A204.1 (cell line): ENCODE results near the gene TSPAN18.

Experiments
- FAIRE-seq: peaks from 2 replicates; lab custom pipeline; 2012; peaks lifted over from hg19 to GRCh38; lab: Jason Lieb, UNC

The TSPAN18 gene

DNA sequence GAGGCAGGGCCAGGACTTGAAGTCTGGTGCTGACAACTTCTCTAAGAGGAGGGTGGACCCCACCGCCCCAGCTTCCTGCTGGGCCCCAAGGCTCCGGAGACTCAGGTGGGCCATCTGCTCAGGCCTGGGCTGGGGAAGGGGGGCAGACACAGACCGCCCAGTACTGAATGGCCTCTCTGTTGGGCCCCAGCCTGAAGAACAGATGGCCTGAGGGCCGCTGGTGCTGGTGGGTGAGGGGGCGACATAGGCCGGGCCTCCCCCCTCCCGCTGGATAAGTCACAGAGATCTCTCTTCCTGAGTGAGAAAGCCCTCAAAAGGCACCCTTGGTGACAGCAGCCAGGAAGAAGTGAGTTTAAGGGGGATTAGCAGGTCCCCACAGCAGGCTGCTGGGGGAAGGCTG lies 236.4 kb downstream of the TSPAN18 start:
- FAIRE-seq, result no peak

DNA sequence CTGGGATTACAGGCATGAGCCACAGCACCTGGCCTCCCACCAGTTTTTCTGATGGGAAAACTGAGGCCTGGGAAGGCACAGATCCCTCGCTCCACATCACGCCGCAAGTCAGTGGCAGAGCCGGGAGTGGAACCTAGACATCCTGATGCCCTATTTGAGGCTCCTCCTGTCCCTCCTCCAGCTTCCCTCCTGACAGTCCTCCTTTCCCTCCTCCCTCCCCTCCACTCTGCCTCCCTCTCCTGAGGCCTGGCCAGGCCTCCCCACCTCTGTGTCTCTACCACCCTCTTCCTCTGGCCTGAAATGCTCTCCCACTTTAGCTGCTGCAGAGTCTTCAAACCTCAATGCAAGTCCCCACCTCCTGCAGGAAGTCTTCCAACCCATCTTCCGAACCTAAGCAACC lies 237.2 kb downstream of the TSPAN18 start:
- FAIRE-seq, result no peak

DNA sequence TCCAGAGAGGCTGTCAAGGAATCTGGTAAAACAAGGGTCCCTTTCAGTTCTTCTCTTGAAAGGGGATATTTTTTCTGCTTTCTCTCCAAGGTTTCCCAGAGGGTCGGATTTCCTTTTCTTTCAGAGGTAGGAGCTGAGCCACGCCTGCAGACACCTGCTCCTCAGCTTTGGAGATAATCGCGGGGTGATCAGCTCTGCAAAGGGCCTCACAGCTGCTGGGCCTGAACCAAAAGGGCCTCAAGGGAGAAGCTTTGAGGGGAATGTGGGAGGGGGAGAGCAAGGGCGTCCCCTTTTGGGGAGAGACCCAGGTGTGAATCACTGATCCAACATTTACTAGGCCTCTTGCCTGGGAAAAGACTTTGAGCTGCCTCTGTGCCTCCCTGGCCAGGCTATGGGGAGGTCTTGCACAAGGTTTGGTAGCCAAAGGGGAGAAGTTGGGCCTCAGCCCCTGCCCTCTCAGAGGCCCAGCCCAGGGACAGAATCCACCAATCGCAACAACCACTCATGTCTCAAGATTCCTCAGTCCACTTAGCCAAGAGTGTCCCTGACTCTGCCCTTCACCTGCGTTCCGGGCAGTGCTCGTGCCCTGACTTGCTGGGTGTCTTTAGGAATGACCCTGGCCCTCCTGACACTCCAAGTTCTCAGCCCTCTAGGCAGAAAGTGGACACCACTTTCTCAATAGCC lies 237.9 kb downstream of the TSPAN18 start:
- no peak for FAIRE-seq

DNA sequence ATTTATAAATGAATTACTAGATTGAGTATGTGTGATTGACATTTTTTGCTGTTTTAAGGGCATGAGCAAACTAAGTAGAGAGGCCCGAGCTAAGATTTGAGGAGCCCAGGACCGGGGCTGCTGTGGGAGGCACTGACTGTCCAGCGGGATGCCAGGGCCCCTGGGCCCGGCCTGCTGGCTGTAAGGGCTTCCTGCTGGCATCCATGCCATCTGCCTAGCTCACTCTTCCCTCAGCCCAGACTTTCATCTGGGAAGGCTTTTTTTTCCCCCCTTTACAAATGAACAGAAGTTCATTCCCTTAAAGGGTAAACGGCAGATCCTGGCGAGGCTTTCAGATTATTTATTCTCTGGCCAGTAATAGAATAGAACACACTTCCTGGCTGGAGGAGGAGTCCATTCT lies 239.9 kb downstream of the TSPAN18 start:
- no peak for FAIRE-seq

DNA sequence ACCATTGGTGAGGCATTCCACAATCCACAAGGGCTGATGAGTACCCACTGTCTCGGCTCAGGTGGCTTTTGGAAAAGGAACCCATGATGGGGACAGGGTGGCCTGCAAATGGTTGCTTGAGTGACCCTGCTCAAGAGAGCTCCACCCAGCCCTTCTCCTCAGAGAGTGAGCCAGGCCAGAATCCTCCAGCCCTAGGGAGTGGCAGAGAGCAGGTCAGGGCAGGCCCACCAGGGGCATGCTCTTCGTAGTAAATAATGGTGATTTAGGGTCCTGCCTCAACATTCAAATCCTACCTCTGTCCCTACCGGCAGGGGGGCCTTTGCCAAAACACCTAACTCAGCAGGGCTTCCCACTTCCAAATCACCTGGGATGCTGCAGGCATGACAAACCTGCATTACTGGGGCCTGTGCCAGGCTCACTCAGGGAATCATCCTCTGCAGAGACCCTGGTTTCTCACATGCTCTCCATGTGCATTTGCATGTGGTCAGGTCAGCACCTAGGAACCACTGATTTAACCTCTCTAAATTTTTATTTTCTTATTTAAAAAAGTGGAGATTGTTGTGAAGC lies 241.3 kb downstream of the TSPAN18 start:
- no peak for FAIRE-seq

DNA sequence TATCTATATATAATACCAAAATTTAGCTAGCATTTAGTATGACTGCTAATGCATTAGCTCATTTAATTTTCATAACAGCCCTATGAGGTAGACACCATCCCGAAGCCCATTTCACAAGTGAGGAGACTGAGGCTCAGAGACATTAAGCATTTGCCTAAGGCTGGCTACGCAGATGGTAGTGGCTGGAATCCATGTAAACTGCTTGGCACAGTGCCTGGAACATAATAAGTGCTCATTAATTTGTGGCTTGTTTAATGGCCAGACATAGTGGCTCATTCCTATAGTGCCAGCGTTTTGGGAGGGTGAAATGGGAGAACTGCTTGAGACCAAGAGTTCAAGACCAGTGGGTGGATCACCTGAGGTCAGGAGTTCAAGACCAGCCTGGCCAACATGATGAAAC lies 241.7 kb downstream of the TSPAN18 start:
- FAIRE-seq, result no peak

DNA sequence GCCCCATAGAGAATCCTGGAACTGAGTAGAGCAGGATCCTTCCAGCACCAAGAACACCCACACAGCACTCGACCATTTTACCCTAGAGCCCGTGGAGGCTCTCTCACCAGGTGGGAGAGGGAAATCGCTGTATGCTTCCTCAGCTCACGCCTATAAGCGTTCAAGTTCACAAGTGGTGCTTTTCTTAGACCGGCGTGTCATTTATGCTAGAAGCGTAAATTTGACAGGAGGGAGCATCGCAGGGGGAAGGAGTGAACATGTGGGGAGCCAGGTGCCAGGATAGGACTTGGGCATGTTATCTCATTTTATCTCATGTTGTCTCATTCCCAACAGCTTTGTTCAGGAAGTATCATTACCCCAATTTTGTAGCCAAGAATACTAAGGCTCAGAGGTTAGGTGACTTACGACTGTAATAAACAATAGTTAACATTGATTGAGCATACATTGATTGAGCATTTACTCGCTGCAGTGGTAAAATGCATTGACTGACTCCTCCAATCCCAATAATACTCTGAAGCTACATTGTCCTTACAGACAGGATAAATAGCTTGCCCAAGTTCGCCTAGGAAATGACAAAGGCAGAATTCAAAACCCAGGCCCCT lies 243.0 kb downstream of the TSPAN18 start:
- FAIRE-seq, result no peak

DNA sequence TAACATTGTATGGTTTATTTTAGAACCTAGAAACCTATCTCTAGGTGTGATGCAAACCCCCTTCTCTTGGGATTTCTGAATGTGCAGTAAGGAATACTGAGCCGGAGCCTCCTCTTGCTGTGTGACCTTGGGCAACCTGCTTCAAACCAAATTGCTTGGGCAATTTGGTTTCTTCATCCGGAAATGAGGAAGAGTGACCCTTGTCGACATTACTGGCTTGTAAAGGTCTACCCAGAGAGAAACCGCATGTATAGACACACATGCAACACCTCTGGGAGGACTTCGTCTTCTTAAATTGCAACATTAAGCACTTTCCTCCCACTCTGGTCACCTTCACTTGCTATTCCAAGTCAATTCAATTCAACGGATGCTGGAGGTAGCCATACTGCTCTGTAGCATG lies 243.5 kb downstream of the TSPAN18 start:
- FAIRE-seq, result no peak

DNA sequence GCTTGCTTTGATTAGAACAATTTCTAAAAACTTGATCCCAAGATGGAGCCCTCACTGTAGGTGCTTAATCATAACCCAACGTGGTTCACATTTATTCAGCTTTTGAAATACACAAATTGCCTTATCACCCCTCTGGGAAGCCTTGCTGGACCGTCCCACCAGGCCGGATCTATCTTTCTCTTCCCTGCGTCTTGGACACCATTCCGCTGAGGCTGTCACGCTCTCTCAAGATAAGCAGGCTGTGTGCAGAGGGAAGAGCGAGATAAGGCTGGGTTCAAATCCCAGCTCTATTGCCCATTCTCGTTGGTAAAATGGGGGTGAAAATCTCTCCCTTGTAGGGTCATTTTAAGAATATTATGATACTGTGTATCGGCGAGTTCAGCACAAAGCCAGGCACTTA lies 244.4 kb downstream of the TSPAN18 start:
- FAIRE-seq, result no peak

DNA sequence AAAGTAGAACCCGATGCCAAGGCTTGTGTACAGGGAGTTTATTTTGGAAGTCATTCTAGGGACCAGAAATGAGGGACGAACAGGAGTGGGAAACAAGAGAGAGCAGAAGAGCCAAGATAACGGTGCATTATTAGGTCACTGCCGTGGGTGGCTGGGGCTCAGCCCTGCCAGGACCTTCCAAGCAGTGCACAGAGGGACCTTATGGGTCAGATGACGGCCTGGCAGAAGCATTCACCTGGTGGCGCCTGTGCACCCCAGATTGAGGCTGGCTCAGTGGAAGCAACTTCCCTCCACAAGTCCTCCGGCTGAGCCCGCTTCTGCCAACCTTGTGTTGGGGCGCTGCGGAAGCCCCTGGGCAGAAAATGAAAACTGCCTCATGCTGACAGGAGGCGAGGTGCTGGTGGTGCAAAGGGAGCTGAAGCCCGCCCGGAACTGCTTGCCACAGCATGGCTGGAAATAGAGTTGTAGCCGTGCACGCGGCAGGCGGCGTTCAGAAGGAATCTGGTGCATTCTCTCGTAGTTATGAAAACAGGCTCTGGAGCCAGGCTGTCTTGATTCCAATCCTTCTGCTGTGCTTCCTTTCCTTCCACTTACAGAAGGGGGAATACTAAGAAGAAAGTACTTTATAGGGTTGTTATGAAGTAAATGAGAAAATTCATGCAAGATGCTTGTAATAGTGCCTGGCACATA lies 246.1 kb downstream of the TSPAN18 start:
- no peak for FAIRE-seq

DNA sequence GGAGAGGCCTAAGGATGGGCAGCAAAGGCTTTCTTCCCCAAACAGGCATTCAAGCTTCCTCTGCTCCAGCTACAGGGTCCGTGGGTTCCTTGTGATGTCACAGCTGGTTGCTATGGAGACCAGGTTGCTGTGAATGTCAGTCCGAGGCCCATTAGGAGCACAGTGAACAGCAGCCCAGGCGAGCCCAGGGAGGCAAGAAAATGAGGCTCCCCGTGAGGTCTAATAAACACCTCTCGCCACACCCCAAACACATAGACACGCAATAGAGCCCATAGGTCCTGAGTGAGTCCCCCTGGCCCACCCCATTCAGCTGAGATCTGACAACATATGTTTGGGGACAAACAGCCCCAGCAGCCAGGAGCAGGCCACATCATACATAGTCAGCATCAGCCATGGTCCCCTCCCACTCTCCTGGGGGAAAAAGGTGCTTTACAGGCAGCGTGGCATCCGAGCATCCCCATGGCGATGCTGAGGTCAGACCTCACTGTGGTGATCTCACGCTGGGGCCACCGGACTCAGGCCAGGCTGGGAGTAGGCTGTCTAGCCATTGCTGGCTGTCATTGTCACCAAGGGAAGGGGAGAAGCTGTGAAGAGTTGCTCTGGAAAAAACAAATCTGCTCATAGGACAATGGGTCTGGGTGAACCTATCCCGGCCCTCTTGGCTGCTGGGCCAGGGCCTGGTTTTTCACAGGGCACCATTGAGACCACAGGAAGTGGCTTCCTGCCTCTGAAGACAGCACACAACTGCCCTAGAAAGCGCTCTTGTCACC lies 247.1 kb downstream of the TSPAN18 start:
- FAIRE-seq, result no peak

DNA sequence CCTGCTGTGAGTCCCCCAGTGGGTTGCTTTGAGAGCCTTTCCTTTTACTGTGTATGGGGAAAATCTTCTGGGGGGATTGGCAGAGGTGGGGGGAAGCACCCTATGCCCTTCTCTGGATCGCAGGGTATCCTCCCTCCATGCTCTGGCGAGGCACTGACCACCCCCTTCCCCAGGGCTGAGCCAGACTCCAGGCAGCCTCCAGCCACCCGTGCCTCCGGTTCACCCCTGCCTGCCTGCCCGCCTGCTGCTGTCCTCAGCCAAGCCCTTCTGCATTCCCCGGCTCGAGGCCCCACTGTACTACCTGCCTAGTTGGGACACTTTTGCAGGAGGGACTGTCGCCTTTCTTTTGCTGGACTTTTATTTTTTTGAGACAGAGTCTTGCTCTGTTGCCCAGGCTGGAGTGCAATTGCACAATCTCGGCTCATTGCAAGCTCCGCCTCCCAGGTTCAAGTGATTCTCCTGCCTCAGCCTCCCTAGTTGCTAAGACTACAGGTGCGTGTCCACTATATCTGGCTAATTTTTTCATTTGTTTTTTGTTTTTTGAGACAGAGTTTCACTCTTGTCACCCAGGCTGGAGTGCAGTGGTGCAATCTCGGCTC lies 247.7 kb downstream of the TSPAN18 start:
- no peak for FAIRE-seq

DNA sequence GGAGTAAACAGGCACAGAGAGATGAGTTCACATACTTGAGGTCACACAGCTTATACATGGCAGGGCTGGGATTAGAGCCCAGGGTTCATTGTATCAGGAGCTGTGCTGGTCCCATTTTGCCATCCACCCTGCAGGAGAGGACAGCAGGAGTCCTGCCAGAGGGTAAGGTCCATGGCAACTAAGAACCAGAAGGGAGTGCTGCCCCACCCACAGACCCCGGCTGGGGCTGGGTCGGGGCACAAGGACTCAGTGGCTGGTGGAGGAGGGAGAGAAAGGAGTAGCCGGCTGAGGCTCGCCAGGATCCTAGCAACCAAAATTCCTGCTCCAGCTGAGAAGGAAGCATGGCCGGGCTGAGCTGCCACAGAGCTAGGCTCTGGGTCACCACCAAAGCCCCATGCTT lies 249.8 kb downstream of the TSPAN18 start:
- no peak for FAIRE-seq

DNA sequence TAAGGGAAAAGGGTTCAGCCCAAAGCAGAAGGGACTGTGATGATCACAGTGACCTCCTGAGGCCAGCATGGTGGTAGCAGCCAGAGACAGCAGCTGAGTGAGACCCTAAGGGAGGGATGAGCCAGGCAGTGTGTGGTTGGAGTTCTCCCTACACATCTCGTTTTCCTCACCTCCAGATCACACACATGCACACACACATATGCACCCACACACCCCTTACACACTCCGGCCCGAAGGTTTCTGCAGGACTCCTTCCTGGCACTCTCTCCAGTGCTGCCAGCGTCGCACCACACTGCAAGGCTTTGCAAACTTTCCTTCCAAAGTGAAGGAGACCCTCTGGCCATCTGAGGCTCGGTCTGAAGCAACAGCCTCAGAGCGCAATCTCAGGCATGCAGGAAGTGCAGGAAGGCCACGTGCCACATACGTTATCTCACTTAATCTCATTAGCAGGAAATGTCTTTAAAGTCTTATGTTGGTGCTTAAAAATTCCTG lies 250.8 kb downstream of the TSPAN18 start:
- FAIRE-seq, result no peak

DNA sequence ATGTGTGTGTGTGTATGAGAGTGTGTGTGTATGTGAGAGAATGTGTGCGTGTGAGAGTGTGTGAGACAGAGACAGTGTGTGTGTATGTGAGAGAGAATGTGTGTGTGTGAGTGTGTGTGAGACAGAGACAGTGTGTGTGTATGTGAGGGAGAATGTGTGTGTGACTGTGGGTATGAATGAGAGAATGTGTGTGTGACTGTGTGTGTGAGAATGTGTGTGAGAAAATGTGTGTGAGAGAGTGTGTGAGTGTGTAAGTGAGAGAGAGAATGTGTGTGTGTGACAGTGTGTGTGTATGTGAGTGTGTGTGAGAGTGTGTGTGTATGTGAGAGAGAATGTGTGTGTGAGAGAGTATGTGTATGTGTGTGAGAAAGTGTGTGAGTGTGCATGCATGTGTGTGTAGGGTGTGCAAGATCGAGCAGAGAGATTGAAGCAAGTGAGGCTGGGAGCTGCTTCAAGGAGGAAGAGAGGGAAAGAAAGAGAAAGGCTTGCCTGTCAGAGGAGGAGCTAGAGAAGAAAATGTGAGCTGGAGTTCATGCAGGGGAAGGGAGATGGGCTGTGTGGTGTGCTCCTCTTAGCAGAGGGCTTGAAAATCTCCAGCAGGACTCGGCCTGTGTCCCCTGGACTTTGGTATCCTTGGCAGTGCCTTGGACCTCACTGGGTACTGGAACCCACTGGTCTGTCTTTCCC lies 251.7 kb downstream of the TSPAN18 start:
- no peak for FAIRE-seq

DNA sequence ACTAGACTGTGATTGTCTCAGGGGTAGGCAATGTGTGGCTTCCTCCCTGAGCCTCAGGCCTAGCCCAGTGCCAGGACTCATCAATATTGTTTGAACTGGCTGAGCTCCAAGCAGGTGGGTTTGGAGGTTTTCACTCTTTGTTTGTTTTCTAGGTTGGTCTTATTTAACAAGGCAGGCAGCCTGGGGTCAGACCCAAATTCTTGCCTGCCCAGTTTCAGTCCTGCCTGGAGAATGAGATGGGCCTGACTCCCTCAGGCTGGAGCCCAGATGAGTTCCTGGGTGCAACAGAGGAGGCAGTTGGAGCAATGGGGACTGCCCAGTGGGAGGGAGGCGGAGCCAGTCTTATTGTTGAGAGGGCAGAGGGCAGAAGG lies 252.2 kb downstream of the TSPAN18 start:
- no peak for FAIRE-seq

DNA sequence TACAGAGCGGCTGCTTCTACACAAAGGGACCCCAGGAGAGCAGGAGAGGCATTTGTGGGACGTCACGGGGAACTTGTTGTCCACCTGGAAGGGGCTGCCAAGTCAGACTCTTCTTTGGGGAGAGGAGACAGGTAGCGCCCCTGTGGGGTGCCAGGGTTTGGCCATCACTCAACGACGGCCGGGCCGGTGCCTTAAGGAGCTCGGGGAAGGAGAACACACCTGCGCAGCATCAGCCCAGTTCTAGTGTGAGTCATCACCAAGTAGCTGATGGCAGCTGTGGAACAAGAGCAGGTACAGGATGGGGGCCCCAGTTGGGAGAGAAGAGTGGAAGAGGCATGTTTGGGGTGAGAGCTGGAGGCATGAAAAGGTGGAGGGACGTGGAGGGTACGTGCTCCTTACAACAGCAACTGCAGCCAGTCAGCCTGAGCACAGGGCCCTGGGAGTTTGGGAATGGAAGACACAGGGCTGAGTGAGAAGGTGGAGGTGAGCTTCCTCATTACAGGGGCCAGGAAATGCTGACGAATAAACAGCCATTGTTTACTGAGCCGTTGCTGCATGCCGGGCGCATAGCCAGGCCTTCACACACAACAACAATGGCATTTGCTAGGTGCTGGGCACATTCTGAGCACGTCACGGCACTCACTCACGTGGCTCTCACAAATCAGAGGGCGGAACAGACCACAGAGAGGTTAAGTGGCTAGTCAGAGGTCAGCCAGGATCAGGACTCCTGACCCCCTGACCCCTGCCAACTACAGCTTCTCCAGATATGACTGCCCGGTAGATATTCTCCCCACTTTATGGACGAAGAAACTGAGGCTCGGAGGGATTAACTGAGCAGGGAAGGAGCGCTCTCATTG lies 253.0 kb downstream of the TSPAN18 start:
- FAIRE-seq, result no peak

DNA sequence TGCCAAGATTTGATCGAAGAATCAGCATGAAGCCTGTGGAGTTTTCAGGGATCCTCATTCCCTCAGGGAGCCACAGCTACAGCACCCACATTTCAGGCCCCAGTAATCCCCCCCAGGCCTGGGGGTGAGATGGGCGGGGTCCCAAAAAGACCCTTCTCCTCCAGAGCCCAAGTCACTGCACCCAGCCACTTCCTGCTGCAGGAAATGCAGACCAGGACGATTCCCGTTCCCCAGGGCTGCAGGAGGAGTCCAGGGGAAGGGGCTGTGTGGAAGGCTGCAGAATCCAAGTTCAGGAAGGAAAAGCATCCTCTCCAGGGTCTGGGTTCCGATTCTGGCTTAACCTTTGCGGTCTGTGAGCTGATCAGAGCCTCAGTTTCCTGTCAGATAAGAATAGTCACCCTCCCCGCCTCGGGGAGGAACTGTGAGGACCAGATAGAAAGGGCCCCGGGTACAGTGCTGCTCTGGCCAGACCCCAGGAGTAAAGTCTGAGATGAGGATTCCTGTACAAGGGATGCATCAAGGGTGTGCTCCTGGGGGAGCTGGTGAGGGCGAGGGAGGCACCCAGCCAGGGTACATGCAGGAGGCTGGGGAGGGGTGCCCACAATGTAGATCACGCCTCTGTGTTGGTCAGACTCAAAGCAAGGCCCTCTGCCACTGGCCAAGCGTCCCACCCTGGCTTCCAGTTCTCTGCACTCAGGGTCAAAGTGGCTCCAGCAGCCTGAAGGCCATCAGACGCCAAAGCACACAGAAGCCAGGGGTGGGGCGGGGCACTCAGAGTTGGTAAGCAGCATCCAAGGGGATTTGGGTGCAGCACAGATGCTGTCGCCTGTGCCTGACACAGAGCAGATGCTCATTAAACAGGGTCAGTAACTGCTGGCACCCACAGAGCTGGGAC lies 254.0 kb downstream of the TSPAN18 start:
- FAIRE-seq, result no peak
